Measurements from ENCODE around the gene RUSC2. TPM values are rescaled to one million over a fixed set of nuclear protein-coding genes. Genes with fewer than 3 reads are reported as not detected.

The RUSC2 gene
- polyA plus RNA-seq, 2 of the 4 experiments (the other 2 are of a cell fraction): 15.9 to 21.2 TPM

- TF ChIP-seq TP53 (CRISPR knock-in tag; IDR thresholded peaks at IDR 0.05) (no peak), NPAS2 (CRISPR knock-in tag; IDR thresholded peaks at IDR 0.05; ENCODE audit: borderline replicate concordance) (no peak), EHMT2 (IDR thresholded peaks at IDR 0.05; ENCODE audit: low read depth) (no peak), FOSL2 (IDR thresholded peaks at IDR 0.05) (no peak), FOSL2 (CRISPR knock-in tag; IDR thresholded peaks at IDR 0.05) (peak; percentile 43), ZNF302 (CRISPR knock-in tag; IDR thresholded peaks at IDR 0.05) (0 out of 2 replicates have a peak, but pooled peaks have one; percentile 21)
Observed at GRCh38 chr9:35516479-35516878, 26.6 kb downstream of the RUSC2 start (continued).

GRCh38 chr9:35517131-35517530, 27.2 kb downstream of the RUSC2 start:
- no peak for ATAC-seq
- WGBS (ENCODE audit: missing lambda C conversion rate): 40% methylated on average over 3 of the region's 3 CpGs
- CTCF ChIA-PET: interaction anchor here (0.8 to 10.0 kb wide), 9 partner anchors 14 to 421 kb away, joined by 3 to 146 read pairs (median 5); partner anchors contain the start of genes PIGO and RUSC2
- H3K4me3 ChIP-seq: no peak overlapping the region
- no peaks in the 10 kb centered on the region for H3K9me3 ChIP-seq
- no peak for DNase-seq (ENCODE audit: low read depth in 1 of 2, low spot score in 1 of 2)
- no peak for FAIRE-seq
- H3K4me2 ChIP-seq: peak overlapping the region; percentile 70
- POLR2A ChIA-PET: interaction anchor here (1.5 to 3.2 kb wide), 4 partner anchors 26 to 36 kb away, joined by 3 to 18 read pairs (median 8); partner anchors contain the start of gene RUSC2
- TF ChIP-seq ZC3H11A (IDR thresholded peaks at IDR 0.05): no peak
- TF ChIP-seq HES2 (IDR thresholded peaks at IDR 0.05): no peak
- peak overlapping the region; percentile 95 to 96 for H3K27ac ChIP-seq
- peaks cover 96% of the 10 kb centered on the region for H3K4me1 ChIP-seq

- H3K27ac ChIP-seq: peak overlapping the region; percentile 95 to 96
- FAIRE-seq: no peak
- no peaks in the 10 kb centered on the region for H3K9me3 ChIP-seq
- H3K4me1 ChIP-seq: peaks cover 96% of the 10 kb centered on the region
- no peak for DNase-seq (ENCODE audit: low read depth in 1 of 2, low spot score in 1 of 2)
- H3K4me3 ChIP-seq: no peak overlapping the region
- peak overlapping the region; percentile 70 for H3K4me2 ChIP-seq
- WGBS (ENCODE audit: missing lambda C conversion rate): 44% methylated on average over 3 of the region's 3 CpGs
- POLR2A ChIA-PET: interaction anchor here (1.1 to 3.2 kb wide), 8 partner anchors 11 to 402 kb away, joined by 3 to 18 read pairs (median 4); partner anchors contain the start of genes ATOSB, CCDC107, RMRP and RUSC2
- ATAC-seq: peak in 1 of 2 experiments; percentile 22; a peak in 1 of 6 replicates
- CTCF ChIA-PET: interaction anchor here (0.8 to 10.0 kb wide), 20 partner anchors 7 to 421 kb away, joined by 3 to 146 read pairs (median 4); partner anchors contain the start of genes PIGO, RUSC2 and STOML2
- peak; percentile 20; the same call in 1 of the 2 replicates for TF ChIP-seq HOXB5 (CRISPR knock-in tag; IDR thresholded peaks at IDR 0.05)
- no peak for TF ChIP-seq ZSCAN20 (CRISPR knock-in tag; IDR thresholded peaks at IDR 0.05)
- TF ChIP-seq HDAC2 (IDR thresholded peaks at IDR 0.05): no peak
- TF ChIP-seq HOXA7 (CRISPR knock-in tag; IDR thresholded peaks at IDR 0.05): no peak
- TF ChIP-seq KDM1A (IDR thresholded peaks at IDR 0.05; ENCODE audit: low read depth): no peak
- no peak for TF ChIP-seq HES2 (IDR thresholded peaks at IDR 0.05)
- TF ChIP-seq HOXB13 (CRISPR knock-in tag; IDR thresholded peaks at IDR 0.05; ENCODE audit: low read depth): 0 out of 2 replicates have a peak, but pooled peaks have one; percentile 17
- no peak for TF ChIP-seq SREBF2 (IDR thresholded peaks at IDR 0.05)
- TF ChIP-seq RARB (CRISPR knock-in tag; IDR thresholded peaks at IDR 0.05): 0 out of 2 replicates have a peak, but pooled peaks have one; percentile 48
- TF ChIP-seq SMC3 (IDR thresholded peaks at IDR 0.05): no peak
- TF ChIP-seq KDM5A (IDR thresholded peaks at IDR 0.05): no peak
- TF ChIP-seq CHD4 (IDR thresholded peaks at IDR 0.05; ENCODE audit: borderline replicate concordance): no peak
- no peak; the same call in 1 of the 2 replicates for TF ChIP-seq TP53 (CRISPR knock-in tag; IDR thresholded peaks at IDR 0.05)
- no peak for TF ChIP-seq ELK1 (IDR thresholded peaks at IDR 0.05; ENCODE audit: low read depth, low read length)
- TF ChIP-seq CBX8 (IDR thresholded peaks at IDR 0.05): no peak
- TF ChIP-seq POLR2AphosphoS2 (conservative IDR thresholded peaks at IDR 0.05; ENCODE audit: low read length): 0 out of 2 replicates have a peak, but pooled peaks have one; percentile 10
- no peak for TF ChIP-seq REST (IDR thresholded peaks at IDR 0.05)
- no peak for TF ChIP-seq GATA3 (IDR thresholded peaks at IDR 0.05; ENCODE audit: borderline replicate concordance)
- TF ChIP-seq CHD2 (IDR thresholded peaks at IDR 0.05; ENCODE audit: low read length, partially characterized antibody): no peak
- 0 out of 2 replicates have a peak, but pooled peaks have one; percentile 11 for TF ChIP-seq EHF (CRISPR knock-in tag; IDR thresholded peaks at IDR 0.05)
- no peak for TF ChIP-seq ESRRA (IDR thresholded peaks at IDR 0.05; ENCODE audit: borderline replicate concordance, low read length)
- TF ChIP-seq BCL3 (IDR thresholded peaks at IDR 0.05): no peak
- TF ChIP-seq NR3C1 (IDR thresholded peaks at IDR 0.05): no peak
Observed at GRCh38 chr9:35517552-35518224, 27.8 kb downstream of the RUSC2 start.
